CD1c-positive myeloid dendritic cell (primary cell): ENCODE results near the gene SDC4.

Experiments
- DNase-seq: peaks from one replicate; pipeline ENCODE4 v3.0.0-alpha.2; 2016; ENCODE audit errors: extremely low spot score

SDC4 gene

GRCh38 chr20:45343532-45344167, 4.6 kb downstream of the SDC4 start:
- DNase-seq = no peak

- no peak for DNase-seq
These were observed 5.2 kb downstream of the SDC4 start for GRCh38 chr20:45342855-45343531.

- DNase-seq = no peak
These were observed 6.0 kb downstream of the SDC4 start for GRCh38 chr20:45341939-45342854.

GRCh38 chr20:45341579-45341938, 6.7 kb downstream of the SDC4 start:
- DNase-seq = no peak

- no peak for DNase-seq
These were observed 7.3 kb downstream of the SDC4 start for GRCh38 chr20:45340951-45341350.

GRCh38 chr20:45340236-45340847, 7.9 kb downstream of the SDC4 start:
- DNase-seq = peak; percentile 45

- DNase-seq = no peak
These were observed 8.4 kb downstream of the SDC4 start for GRCh38 chr20:45339799-45340198.

- DNase-seq = no peak
These were observed 9.1 kb downstream of the SDC4 start for GRCh38 chr20:45339084-45339483.

- no peak for DNase-seq
These were observed 9.8 kb downstream of the SDC4 start for GRCh38 chr20:45338121-45339030.

GRCh38 chr20:45337367-45338120, 10.7 kb downstream of the SDC4 start:
- DNase-seq = no peak

- DNase-seq = no peak
These were observed 11.5 kb downstream of the SDC4 start for GRCh38 chr20:45336530-45337366.

GRCh38 chr20:45330476-45330875, 17.7 kb downstream of the SDC4 start:
- DNase-seq = no peak

- DNase-seq = no peak
These were observed 18.5 kb downstream of the SDC4 start for GRCh38 chr20:45329497-45330319.

- DNase-seq = no peak
These were observed 19.8 kb downstream of the SDC4 start for GRCh38 chr20:45328451-45328850.

GRCh38 chr20:45325371-45325770, 22.9 kb downstream of the SDC4 start:
- no peak for DNase-seq

- DNase-seq = no peak
These were observed 24.5 kb downstream of the SDC4 start for GRCh38 chr20:45323731-45324130.

GRCh38 chr20:45322952-45323383, 25.3 kb downstream of the SDC4 start:
- DNase-seq = peak; percentile 88

GRCh38 chr20:45320948-45321595, 27.2 kb downstream of the SDC4 start:
- peak; percentile 73 for DNase-seq
